ENCODE measurements around the gene PLSCR3.

The PLSCR3 gene

DNA sequence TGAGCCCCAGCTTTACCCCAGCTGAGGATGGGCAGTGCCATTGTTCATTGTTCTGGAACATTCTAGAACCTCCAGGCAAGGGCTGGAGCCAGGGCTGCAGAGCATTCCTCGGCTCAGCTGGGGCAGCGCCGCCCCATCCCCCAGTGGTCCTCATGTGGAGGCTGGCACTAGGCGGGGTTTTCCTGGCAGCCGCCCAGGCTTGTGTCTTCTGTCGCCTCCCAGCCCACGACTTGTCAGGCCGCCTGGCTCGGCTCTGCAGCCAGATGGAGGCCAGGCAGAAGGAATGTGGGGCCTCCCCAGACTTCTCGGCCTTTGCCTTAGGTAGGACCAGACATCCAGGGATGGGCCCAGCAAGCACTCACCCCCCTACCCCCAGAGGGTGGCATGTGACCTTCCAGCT is 39.3 kb downstream of the PLSCR3 start, which contains the start of gene TMEM95:
TSS of gene TMEM95 (plus strand) at position 104 of the 400 bp plus-strand sequence. CDS start at position 153, 49 bp downstream.
- H3K9me3 Mint-ChIP-seq, result no peaks in the 10 kb centered on the region
- peak within 1 kb of the TSS; percentile 82 for H3K27ac Mint-ChIP-seq
- no peak within 1 kb of the TSS for H3K4me3 Mint-ChIP-seq

DNA sequence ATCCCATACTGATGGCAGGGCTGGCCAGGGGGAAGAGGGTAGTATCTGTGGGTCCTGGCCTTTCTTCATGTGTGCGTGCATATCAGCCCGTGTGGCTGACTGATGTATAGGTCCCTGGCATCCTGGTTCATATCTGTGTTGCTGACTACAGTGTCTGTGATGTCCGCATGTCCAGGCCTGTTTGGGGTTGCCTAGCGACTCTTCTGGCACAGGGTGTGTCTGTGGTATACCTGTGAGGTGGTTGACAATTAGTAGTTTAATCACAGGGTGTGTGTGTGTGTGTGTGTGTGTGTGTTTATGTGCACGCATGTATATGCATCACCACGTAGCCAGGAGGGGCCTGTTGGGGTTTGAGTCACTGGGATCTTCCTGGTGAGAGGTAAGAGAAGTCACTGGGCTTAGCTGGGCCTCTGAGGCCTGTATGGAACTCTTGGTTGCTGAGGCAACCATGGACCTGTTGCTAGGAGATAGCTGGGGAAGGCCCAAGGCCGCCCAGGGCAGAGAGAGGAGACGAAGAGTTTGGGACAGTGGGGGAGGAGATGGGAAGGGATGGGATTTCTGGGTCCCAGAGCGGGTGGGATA is 40.0 kb downstream of the PLSCR3 start:
- no peaks in the 10 kb centered on the region for H3K27me3 Mint-ChIP-seq

More for the DNA sequence above, 39.3 kb downstream of the PLSCR3 start, which contains the start of gene TMEM95:
- H3K27me3 Mint-ChIP-seq, result no peaks in the 10 kb centered on the region
- H3K4me1 Mint-ChIP-seq, result peaks cover 22% of the 10 kb centered on the region
- no peaks in the 10 kb centered on the region for H3K36me3 Mint-ChIP-seq

DNA sequence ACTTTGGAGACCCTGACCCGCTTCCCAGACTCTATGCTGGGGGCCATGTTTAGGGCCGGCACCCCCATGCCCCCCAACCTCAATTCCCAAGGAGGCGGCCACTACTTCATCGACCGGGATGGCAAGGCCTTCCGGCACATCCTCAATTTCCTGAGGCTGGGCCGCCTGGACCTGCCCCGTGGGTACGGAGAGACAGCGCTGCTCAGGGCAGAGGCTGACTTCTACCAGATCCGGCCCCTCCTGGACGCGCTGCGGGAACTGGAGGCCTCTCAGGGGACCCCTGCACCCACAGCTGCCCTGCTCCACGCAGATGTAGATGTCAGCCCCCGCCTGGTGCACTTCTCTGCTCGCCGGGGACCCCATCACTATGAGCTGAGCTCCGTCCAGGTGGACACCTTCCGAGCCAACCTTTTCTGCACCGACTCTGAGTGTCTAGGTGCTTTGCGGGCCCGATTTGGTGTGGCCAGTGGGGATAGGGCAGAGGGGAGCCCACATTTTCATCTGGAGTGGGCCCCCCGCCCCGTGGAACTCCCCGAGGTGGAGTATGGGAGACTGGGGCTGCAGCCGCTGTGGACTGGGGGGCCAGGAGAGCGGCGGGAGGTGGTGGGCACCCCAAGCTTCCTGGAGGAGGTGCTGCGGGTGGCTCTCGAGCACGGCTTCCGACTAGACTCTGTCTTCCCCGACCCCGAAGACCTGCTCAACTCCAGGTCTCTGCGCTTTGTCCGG is 41.3 kb downstream of the PLSCR3 start:
- Mint-ChIP-seq H3K9me3 (no peaks in the 10 kb centered on the region), H3K4me3 (peak overlapping the region; percentile 86), H3K27me3 (no peaks in the 10 kb centered on the region), H3K4me1 (peaks cover 22% of the 10 kb centered on the region), H3K36me3 (no peaks in the 10 kb centered on the region), H3K27ac (peak overlapping the region; percentile 89)

More for the DNA sequence above, 40.0 kb downstream of the PLSCR3 start:
- Mint-ChIP-seq H3K36me3 (no peaks in the 10 kb centered on the region), H3K4me3 (no peak overlapping the region), H3K27ac (peak overlapping the region; percentile 82), H3K4me1 (peaks cover 22% of the 10 kb centered on the region), H3K9me3 (no peaks in the 10 kb centered on the region)

DNA sequence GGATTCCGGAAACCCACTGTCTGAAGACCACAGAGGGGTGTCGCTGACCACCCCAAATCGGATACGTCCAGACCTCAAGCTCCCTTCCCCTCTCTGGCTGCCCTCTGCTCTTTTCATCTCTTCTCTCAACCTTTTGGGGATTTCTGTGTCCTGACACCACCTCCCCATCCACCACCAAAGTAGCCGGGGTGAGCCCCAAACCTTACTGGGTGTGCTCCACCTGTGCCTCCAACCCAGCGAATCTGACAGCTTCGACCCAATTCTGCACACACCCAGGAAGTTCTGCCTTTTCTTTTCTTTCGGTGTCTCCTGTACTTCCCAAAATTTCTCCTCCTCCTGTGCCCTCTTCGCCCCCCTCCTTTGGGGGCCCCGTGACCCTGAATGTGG is 41.8 kb downstream of the PLSCR3 start:
- H3K27me3 Mint-ChIP-seq, result no peaks in the 10 kb centered on the region
- no peaks in the 10 kb centered on the region for H3K9me3 Mint-ChIP-seq
- peak overlapping the region; percentile 89 for H3K27ac Mint-ChIP-seq
- H3K4me1 Mint-ChIP-seq, result peaks cover 22% of the 10 kb centered on the region
- H3K4me3 Mint-ChIP-seq, result peak overlapping the region; percentile 86
- no peaks in the 10 kb centered on the region for H3K36me3 Mint-ChIP-seq

DNA sequence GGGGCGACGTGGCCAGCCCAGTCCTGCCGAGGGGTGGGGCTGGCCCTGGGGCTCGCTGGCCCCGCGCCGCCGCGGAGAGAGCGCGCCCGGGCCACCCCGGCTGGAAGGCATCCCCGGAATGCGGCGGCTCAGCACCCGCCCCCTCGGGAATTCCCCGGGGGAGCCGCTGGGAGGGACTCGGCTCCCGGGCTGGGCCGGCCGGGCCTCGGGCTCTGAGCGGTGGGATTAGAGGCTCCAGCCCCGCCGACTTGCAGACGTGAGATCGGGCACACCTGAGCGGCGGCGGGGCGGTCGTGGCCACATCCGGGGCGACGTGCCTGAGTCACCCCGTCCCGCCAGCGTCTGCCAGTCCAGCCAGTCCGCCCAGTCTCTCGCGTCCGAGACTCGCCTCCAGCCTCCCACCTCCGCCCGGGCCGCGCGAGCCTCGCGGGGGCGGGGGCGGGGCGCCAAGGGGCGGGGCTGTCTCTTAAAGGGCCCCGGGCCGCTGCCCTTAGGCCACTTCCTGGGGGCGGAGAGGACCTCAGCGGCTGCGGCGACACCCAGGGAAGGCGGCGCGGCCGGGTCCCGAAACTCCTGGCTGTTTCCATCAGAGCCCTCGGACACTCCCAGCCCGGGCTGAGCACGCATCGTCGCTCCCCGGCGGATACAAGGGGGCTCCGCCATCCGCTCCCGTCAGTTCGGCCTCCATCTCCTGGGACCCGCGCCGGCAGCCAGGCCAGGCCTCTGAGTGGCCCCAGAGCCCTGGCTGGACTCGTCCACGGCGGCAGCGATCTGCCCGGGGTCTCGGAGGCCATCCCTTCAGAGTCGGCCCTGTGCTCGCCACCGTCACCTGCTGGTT is 42.4 kb downstream of the PLSCR3 start, which contains the start of gene KCTD11:
TSS of gene KCTD11 (plus strand) at position 498 of the 838 bp plus-strand sequence.
- H3K27me3 Mint-ChIP-seq, result no peaks in the 10 kb centered on the region

DNA sequence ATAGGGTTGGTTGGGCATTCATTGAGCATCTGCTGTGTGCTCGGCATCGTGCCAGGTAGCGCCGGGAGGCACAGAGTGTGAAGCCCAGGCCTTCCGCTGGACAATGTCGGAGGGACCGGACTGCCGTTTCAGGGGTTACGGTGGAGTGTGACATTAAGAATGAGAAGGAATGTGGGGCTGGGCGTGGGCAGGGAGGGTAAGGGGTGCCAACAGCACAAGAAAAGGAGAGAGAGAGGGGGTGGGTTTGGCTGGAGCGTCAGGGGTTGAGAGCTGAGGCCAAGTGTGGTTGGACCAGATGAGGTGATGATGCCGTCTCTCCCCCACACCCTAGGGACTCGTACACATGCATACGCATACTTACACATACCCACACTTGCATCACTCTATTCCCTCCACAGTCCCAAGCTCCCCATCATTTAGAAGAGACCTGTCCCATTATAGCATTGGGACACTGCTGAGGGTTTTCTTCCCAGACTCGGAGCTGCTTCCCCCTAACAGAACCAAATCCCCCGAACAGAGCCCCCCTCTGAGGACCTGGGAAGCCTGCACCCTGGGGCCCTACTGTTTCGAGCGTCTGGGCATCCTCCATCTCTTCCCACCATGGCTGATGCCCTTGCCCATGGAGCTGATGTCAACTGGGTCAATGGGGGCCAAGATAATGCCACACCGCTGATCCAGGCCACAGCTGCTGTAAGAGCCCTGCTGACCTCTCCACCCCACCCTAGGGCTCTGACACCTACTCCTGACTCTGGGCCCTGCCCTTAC is 45.7 kb downstream of the PLSCR3 start:
- Mint-ChIP-seq H3K4me1 (peaks cover 17% of the 10 kb centered on the region), H3K4me3 (no peak overlapping the region), H3K36me3 (no peaks in the 10 kb centered on the region), H3K9me3 (no peaks in the 10 kb centered on the region), H3K27ac (peak overlapping the region; percentile 46), H3K27me3 (no peaks in the 10 kb centered on the region)

More for the DNA sequence above, 42.4 kb downstream of the PLSCR3 start, which contains the start of gene KCTD11:
- Mint-ChIP-seq H3K4me1 (peaks cover 22% of the 10 kb centered on the region), H3K36me3 (no peaks in the 10 kb centered on the region), H3K4me3 (peak within 1 kb of the TSS; percentile 86), H3K9me3 (no peaks in the 10 kb centered on the region), H3K27ac (peak within 1 kb of the TSS; percentile 89)

DNA sequence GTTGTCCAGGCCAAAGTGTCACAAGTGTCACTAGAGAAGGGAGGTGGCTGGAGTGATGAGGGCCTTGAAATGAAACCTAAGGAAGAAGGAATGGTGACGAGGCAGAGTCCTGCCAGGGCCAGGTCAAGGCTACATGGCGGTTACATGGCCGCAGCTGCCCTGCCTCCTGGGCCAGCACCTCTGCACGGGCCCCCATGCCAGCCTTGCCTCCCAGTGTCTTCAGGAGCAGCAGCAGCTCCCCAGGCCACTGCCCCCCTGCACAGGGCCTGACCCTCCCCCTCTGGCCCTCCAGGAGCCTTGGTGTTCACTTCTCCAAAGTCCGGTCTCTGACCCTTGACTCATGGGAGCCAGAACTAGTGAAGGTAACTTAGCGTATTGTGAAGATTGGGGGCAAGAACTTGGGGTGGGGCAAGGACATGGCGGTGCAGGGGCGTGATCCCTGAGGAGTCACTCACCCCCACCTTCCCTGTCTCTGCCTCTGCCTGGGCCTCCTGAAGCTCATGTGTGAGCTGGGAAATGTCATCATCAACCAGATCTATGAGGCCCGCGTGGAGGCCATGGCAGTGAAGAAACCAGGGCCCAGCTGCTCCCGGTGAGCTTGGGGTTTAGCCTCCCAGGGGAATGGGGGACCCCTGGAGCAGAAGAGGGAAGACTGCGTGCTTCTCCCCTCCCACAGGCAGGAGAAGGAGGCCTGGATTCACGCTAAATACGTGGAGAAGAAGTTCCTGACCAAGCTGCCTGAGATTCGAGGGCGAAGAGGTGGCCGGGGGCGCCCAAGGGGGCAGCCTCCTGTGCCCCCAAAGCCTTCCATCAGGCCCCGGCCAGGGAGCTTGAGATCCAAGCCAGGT is 46.5 kb downstream of the PLSCR3 start:
- no peak overlapping the region for H3K4me3 Mint-ChIP-seq
- no peaks in the 10 kb centered on the region for H3K36me3 Mint-ChIP-seq
- H3K27ac Mint-ChIP-seq, result peak overlapping the region; percentile 30
- H3K4me1 Mint-ChIP-seq, result peaks cover 14% of the 10 kb centered on the region
- H3K27me3 Mint-ChIP-seq, result no peaks in the 10 kb centered on the region
- no peaks in the 10 kb centered on the region for H3K9me3 Mint-ChIP-seq

DNA sequence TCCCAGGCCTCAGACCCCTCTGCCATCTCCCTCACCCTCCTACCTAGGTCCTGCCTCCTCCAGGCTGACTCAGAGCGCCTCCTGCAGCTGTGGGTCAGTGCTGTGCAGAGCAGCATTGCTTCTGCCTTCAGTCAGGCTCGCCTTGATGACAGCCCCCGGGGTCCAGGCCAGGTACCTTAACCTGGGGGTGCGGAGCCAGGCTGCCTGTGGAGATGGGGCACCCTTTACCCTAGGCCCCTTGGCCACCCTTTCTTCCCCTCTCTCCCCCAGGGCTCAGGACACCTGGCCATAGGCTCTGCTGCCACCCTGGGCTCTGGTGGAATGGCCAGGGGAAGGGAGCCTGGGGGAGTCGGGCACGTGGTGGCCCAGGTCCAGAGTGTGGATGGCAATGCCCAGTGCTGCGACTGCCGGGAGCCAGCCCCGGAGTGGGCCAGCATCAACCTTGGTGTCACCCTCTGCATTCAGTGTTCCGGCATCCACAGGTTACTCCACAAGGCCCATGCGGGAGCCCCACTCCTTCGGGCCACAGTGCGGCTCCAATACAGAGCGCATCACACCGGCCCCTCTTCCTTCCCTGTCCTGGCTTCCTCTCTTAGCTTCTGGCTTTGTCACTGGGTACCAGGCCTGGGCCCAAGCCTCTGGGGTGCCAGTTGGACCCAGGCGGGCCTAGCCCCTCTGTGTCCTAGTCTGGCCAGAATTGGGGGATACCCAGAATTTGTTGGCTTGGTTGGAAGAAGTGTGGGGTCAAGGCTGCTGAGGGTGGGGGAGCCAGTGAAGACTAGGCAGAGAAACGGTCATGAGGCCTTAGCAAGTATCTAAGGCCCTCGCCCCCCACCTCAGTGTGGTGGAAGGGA is 47.3 kb downstream of the PLSCR3 start:
- no peak overlapping the region for H3K4me3 Mint-ChIP-seq
- no peaks in the 10 kb centered on the region for H3K36me3 Mint-ChIP-seq

DNA sequence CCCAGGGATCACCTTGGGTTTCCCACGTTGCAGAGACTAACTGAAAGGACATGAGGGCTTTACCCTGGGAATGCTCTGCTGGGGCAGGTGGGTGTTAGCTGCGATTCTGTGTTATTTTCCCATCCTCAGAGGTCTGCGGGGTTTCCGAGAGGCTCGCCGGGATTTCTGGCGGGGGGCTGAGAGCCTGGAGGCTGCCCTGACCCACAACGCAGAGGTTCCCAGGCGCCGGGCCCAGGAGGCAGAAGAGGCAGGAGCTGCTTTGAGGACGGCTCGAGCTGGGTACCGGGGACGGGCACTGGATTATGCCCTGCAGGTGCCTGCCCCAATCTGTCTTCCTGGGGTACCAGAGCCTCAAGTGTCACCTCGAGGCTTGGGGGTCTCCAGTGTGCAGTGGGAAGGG is 51.1 kb downstream of the PLSCR3 start:
- H3K4me1 Mint-ChIP-seq, result peaks cover 14% of the 10 kb centered on the region
- no peaks in the 10 kb centered on the region for H3K9me3 Mint-ChIP-seq
- H3K27me3 Mint-ChIP-seq, result no peaks in the 10 kb centered on the region
- no peaks in the 10 kb centered on the region for H3K36me3 Mint-ChIP-seq
- H3K4me3 Mint-ChIP-seq, result no peak overlapping the region
- H3K27ac Mint-ChIP-seq, result no peak overlapping the region

More for the DNA sequence above, 47.3 kb downstream of the PLSCR3 start:
- no peaks in the 10 kb centered on the region for H3K27me3 Mint-ChIP-seq
- H3K27ac Mint-ChIP-seq, result no peak overlapping the region
- H3K9me3 Mint-ChIP-seq, result no peaks in the 10 kb centered on the region
- H3K4me1 Mint-ChIP-seq, result peaks cover 7% of the 10 kb centered on the region

DNA sequence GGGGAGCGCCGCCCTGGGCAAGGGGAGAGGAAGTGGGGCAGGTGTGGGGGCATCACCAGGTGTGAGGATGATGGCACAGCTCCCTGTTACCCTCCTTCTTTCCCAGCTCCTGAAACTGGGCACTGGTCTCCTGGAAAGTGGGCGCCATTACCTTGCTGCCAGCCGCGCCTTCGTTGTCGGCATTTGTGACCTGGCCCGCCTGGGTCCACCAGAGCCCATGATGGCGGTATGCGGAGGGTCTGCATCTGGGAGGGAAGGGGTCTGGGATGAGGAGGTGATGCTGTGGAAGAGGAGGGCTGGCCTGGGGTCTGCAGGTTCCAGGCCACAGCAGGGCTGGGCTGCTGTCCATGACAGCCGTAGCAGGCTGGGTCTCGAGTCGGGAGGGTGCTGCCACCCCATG is 52.5 kb downstream of the PLSCR3 start:
- H3K36me3 Mint-ChIP-seq, result no peaks in the 10 kb centered on the region
- peak overlapping the region; percentile 93 for H3K27ac Mint-ChIP-seq
- H3K4me1 Mint-ChIP-seq, result peaks cover 27% of the 10 kb centered on the region
- H3K27me3 Mint-ChIP-seq, result no peaks in the 10 kb centered on the region
- no peak overlapping the region for H3K4me3 Mint-ChIP-seq
- H3K9me3 Mint-ChIP-seq, result no peaks in the 10 kb centered on the region

DNA sequence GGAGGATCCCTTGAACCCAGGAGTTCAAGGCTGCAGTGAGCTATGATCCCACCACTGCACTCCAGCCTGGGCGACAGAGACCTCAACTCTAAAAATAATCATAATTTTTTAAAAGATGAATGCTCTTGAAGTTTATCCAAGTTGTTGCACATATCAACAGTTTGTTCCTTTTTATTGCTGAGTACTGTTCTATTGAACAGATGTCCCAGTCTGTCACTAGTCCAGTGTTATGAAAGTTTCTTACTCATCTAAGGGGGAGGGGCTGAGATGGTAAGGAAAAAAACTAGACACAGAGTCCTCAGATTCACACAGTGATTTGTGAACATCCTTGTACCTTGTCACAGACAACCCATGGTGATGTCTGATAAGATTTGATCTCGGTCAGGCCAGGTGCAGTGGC is 54.1 kb downstream of the PLSCR3 start:
- H3K4me1 Mint-ChIP-seq, result peaks cover 35% of the 10 kb centered on the region
- H3K4me3 Mint-ChIP-seq, result no peak overlapping the region
- no peaks in the 10 kb centered on the region for H3K36me3 Mint-ChIP-seq

More for the DNA sequence above, 54.1 kb downstream of the PLSCR3 start:
- H3K9me3 Mint-ChIP-seq, result no peaks in the 10 kb centered on the region
- H3K27ac Mint-ChIP-seq, result no peak overlapping the region
- H3K27me3 Mint-ChIP-seq, result no peaks in the 10 kb centered on the region
